ENCODE data around the gene ADAMTS6.

Gene ADAMTS6

DNA sequence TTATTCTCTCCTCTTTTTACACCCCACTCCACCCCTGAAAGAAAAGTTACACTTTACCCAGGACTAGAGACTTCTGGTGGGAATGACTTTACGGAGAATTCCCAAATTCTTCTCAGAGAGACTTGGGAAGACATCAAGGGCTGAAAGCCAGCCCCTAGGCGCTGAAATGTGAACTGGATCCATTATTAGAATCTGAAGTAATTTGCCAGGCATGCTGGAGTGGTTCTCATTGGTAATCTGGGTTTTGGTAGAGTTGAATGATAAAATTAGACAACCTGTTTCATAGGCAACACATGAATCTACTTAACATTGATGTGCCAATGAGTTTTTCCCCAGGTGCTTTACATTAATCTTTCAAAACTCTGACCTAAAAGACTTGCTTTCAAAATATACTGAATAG, 324.8 kb downstream of the ADAMTS6 start:
- no peak for TF ChIP-seq POLR2AphosphoS5 (IDR thresholded peaks at IDR 0.05; ENCODE audit: low read depth, low read length)
- no peak for TF ChIP-seq POLR2A (IDR thresholded peaks at IDR 0.05; ENCODE audit: low read depth, low read length)
- TF ChIP-seq TAF1 (IDR thresholded peaks at IDR 0.05; ENCODE audit: borderline replicate concordance, low read depth, low read length): no peak
- FAIRE-seq (no peak), DNase-seq (ENCODE audit: insufficient read length) (no peak)

DNA sequence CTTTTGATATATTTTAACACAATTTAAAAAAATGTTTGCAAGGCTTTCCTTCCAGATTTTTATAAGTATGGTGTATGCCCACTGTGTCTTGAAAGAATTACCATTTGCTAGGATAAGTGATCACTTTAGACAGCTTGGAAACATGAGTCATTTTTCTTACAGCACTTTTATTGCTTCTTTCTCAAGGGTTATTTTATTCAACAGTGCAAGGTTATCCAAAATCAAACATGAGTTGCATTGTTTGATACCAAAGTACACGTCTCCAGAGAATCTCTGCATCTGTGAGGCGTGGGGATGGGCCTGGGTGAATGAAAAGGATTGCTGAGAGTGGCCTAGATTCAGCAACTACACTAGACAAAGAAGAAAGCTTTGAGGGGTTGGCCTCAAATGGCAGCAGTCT, 329.6 kb downstream of the ADAMTS6 start:
- no peak for DNase-seq (ENCODE audit: insufficient read length)
- TF ChIP-seq POLR2A (IDR thresholded peaks at IDR 0.05; ENCODE audit: low read depth, low read length) (no peak), POLR2AphosphoS5 (IDR thresholded peaks at IDR 0.05; ENCODE audit: low read depth, low read length) (no peak), TAF1 (IDR thresholded peaks at IDR 0.05; ENCODE audit: borderline replicate concordance, low read depth, low read length) (no peak)
- no peak for FAIRE-seq

DNA sequence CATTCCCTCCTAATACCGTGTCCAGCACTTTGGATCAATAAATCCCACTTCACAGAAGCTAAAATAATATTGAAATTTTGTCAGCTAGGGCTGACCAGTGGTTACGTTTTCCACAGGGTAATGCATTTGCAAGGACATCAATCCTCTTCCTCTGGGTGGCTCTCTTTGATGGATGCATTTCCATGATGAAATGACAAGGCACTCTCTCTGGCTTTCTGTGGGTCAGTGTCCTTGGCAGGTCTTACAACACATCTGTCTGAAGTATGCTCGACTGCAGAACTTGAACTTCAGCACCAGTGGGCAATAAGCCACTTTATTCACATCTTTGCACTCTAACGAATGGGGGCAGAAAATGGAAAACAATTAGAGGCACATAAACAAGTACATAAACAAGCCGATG, 330.1 kb downstream of the ADAMTS6 start:
- TF ChIP-seq POLR2AphosphoS5 (IDR thresholded peaks at IDR 0.05; ENCODE audit: low read depth, low read length): no peak
- TF ChIP-seq TAF1 (IDR thresholded peaks at IDR 0.05; ENCODE audit: borderline replicate concordance, low read depth, low read length): no peak
- TF ChIP-seq POLR2A (IDR thresholded peaks at IDR 0.05; ENCODE audit: low read depth, low read length): no peak
- no peak for DNase-seq (ENCODE audit: insufficient read length)
- no peak for FAIRE-seq

DNA sequence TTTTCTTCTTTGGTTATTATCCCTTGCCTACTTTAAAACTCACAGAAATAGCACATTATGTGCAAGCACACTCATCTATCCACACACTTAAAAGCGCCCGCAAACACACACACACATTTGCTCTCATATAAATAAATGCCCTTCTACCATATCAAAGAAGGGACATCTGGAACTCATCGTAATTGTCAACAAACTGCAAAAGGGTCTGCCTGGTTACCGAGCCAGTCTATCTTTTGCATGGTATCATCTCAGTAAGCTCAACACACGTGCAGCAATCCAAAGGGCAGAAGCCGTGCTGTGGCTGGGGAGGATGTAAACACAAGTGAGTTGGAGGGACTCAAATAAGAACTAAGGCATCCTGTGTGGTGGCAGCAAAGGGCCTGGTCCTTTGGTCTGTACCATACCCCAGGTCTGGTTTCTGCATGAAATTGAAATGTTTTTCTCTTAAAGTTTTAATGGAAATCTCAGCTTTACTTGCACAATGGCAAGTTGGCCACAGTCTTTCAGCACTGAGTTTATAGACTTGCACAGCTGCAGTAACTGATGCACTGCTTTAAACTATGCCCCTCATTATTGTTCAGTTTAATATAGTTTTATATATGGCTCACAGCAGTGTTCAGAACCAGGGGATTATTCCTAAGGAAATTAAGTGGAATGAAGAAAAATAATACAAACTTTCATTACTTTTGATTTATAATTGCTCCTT, 331.0 kb downstream of the ADAMTS6 start:
- no peak for DNase-seq (ENCODE audit: insufficient read length)
- TF ChIP-seq POLR2A (IDR thresholded peaks at IDR 0.05; ENCODE audit: low read depth, low read length): no peak
- no peak for TF ChIP-seq TAF1 (IDR thresholded peaks at IDR 0.05; ENCODE audit: borderline replicate concordance, low read depth, low read length)
- no peak for TF ChIP-seq POLR2AphosphoS5 (IDR thresholded peaks at IDR 0.05; ENCODE audit: low read depth, low read length)
- FAIRE-seq: no peak

DNA sequence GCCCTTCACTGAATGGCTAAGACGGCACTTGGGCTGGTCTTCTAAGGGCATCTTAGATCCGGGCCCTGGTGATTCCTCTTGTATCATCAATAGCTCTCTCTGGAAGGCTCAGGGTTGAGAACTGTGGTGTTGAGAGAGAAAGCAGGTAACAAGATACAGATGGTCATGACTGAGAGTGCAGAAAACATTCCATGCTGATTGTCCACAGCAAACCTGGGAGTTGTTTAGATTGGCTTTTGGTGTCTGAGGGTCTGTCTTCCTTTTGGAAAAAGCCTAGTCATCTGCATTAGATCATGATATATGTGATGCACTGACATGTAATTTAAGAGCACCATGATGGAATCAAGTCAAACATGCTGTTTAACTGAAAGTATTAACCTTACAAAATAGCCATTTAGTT, 331.9 kb downstream of the ADAMTS6 start:
- DNase-seq (ENCODE audit: insufficient read length) (no peak), FAIRE-seq (no peak)
- TF ChIP-seq POLR2AphosphoS5 (IDR thresholded peaks at IDR 0.05; ENCODE audit: low read depth, low read length) (no peak), POLR2A (IDR thresholded peaks at IDR 0.05; ENCODE audit: low read depth, low read length) (no peak), TAF1 (IDR thresholded peaks at IDR 0.05; ENCODE audit: borderline replicate concordance, low read depth, low read length) (no peak)

DNA sequence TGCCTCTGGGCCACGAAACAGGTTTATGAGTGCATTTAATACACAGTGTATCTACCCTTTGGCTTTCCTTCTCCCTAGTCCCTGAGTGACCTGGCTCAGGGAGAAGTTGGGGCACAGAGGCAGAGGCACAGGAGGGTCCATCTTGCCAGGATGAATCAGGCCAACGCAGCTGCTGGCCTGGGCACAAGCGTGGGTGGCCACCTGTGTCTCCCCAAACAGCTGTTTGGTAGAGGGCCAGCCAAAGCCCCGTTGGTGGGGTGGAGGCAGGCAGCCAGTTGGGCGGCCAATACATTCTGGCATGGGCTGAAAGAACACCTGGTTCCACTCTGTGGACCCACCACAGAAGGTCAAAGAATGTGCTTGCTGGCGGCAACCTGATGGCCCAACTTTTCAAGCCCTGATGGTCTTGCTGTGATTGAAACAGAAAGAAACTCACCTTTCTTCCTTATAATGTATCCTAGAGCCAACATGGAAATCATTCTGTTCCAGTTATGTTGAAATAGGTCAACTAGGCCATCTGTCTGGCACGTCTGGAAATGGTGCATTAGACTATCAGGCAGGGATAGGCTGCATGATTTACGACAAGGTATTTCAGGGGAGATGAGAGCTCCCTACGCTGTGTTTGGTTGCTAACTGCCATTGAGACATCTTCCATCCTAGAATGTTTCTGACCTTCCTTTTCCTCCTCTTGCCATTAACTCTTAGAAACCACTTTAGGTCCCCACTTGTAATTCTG, 337.4 kb downstream of the ADAMTS6 start:
- TF ChIP-seq TAF1 (IDR thresholded peaks at IDR 0.05; ENCODE audit: borderline replicate concordance, low read depth, low read length) (no peak), POLR2AphosphoS5 (IDR thresholded peaks at IDR 0.05; ENCODE audit: low read depth, low read length) (no peak), POLR2A (IDR thresholded peaks at IDR 0.05; ENCODE audit: low read depth, low read length) (no peak)
- DNase-seq (ENCODE audit: insufficient read length) (no peak), FAIRE-seq (no peak)

GRCh38 chr5:65142511-65143011, 339.2 kb downstream of the ADAMTS6 start:
- DNase-seq (ENCODE audit: insufficient read length): no peak
- no peak for TF ChIP-seq POLR2AphosphoS5 (IDR thresholded peaks at IDR 0.05; ENCODE audit: low read depth, low read length)
- no peak for TF ChIP-seq TAF1 (IDR thresholded peaks at IDR 0.05; ENCODE audit: borderline replicate concordance, low read depth, low read length)
- TF ChIP-seq POLR2A (IDR thresholded peaks at IDR 0.05; ENCODE audit: low read depth, low read length): no peak
- no peak for FAIRE-seq

DNA sequence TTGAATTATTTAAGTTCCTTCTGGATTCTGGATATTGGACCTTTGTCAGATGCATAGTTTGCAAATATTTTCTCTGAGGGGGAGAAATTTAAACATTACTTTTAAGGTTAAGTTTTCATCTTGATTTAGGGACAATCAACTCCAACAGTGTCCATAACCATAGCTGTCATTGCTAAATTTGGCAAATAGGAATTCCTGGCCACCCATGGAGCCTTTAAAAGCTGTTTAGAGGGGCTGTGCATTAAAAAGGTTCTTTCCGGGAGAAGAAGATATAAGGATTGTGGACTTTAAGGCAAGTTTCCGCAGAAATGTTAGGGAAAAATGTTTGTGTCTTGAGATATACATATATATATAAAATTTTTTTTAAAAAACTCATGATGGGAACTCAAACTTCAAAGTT, 339.7 kb downstream of the ADAMTS6 start:
- FAIRE-seq (no peak), DNase-seq (ENCODE audit: insufficient read length) (no peak)

GRCh38 chr5:65141493-65141892, 340.2 kb downstream of the ADAMTS6 start:
- FAIRE-seq: no peak
- no peak for DNase-seq (ENCODE audit: insufficient read length)
- no peak for TF ChIP-seq POLR2A (IDR thresholded peaks at IDR 0.05; ENCODE audit: low read depth, low read length)
- no peak for TF ChIP-seq TAF1 (IDR thresholded peaks at IDR 0.05; ENCODE audit: borderline replicate concordance, low read depth, low read length)
- TF ChIP-seq POLR2AphosphoS5 (IDR thresholded peaks at IDR 0.05; ENCODE audit: low read depth, low read length): no peak

More for the DNA sequence above, 339.7 kb downstream of the ADAMTS6 start:
- TF ChIP-seq TAF1 (IDR thresholded peaks at IDR 0.05; ENCODE audit: borderline replicate concordance, low read depth, low read length): no peak
- no peak for TF ChIP-seq POLR2A (IDR thresholded peaks at IDR 0.05; ENCODE audit: low read depth, low read length)
- no peak for TF ChIP-seq POLR2AphosphoS5 (IDR thresholded peaks at IDR 0.05; ENCODE audit: low read depth, low read length)

DNA sequence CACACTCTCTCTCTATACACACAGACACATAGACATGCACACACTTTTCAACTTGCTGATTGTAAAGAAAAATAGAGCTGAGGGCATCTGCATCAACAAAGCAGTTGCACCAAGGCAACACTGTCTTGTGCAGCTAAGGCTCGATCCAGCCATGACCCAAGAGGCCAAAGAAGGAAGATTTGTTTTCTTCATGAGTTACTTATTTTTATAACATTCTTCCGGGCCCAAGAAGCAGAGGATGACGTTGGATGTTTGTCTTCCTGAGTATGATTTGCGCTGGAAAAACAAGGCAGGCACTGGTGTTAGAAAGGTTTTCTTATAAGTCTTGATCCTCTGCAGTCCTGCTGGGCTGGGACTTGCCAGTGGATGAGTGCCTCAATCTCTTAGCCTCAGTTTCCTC, 344.1 kb downstream of the ADAMTS6 start:
- no peak for TF ChIP-seq POLR2AphosphoS5 (IDR thresholded peaks at IDR 0.05; ENCODE audit: low read depth, low read length)
- no peak for TF ChIP-seq POLR2A (IDR thresholded peaks at IDR 0.05; ENCODE audit: low read depth, low read length)
- no peak for TF ChIP-seq TAF1 (IDR thresholded peaks at IDR 0.05; ENCODE audit: borderline replicate concordance, low read depth, low read length)
- FAIRE-seq (no peak), DNase-seq (ENCODE audit: insufficient read length) (no peak)

- no peak for DNase-seq (ENCODE audit: insufficient read length)
- FAIRE-seq: no peak
Measured at GRCh38 chr5:65133477-65134110, 348.1 kb downstream of the ADAMTS6 start.

More at GRCh38 chr5:65133477-65134110, 348.1 kb downstream of the ADAMTS6 start:
- no peak for TF ChIP-seq POLR2A (IDR thresholded peaks at IDR 0.05; ENCODE audit: low read depth, low read length)
- no peak for TF ChIP-seq TAF1 (IDR thresholded peaks at IDR 0.05; ENCODE audit: borderline replicate concordance, low read depth, low read length)
- TF ChIP-seq POLR2AphosphoS5 (IDR thresholded peaks at IDR 0.05; ENCODE audit: low read depth, low read length): no peak

Data from GM12892 (cell line).